HG02884 (cell line): ENCODE measurements around the gene TAF7L.
"Not testable (repeated sequence)": the region's sequence is repeated elsewhere in the genome, so short reads cannot be mapped to it uniquely, and the experiment has no call there.

ENCODE experiments used
- ATAC-seq: cut with Tn5 transposase; IDR thresholded peaks from one replicate; pipeline ENCODE4 v1.9.1; 2021; ENCODE audit warnings: mild to moderate bottlenecking, moderate library complexity; ENCODE audit not compliant: unreplicated experiment

The TAF7L gene, protein sequence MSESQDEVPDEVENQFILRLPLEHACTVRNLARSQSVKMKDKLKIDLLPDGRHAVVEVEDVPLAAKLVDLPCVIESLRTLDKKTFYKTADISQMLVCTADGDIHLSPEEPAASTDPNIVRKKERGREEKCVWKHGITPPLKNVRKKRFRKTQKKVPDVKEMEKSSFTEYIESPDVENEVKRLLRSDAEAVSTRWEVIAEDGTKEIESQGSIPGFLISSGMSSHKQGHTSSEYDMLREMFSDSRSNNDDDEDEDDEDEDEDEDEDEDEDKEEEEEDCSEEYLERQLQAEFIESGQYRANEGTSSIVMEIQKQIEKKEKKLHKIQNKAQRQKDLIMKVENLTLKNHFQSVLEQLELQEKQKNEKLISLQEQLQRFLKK

DNA sequence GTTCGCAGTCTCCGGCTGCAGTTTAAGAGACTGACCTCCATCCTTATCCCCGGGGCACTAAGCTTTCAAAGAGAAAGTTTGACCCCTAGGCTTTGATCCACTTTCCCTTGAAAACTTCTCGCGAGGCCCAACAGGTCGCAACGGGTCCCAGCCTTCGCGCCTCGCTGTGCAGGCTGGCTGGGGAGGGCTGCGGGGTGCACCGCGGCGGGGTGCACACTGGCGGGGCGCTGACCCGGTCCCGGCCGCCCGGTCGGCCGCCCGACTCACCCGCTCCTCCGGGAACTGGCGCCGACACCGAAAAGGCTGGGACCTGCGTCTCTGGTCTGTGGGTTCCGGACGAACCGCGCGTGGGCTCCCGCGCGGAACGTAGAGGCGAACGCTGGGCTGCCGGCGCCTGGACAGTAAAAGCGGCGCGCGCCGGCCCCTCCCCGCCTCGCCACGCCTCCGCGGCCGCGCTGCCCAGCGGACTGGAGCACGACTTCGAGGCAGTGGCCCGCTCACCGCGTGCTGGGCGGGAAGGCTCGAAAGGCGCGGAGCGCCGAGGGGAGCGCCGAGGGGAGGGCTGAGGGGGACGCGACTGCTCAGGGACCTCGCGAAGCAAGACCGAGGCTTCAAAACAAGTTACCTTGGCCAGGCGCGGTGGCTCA is at the start of gene TAF7L:
Gene TAF7L, minus strand, starts transcription at position 378 of the 647 bp plus-strand sequence. CDS start 3,791 bp downstream, outside the sequence.
- no peak for ATAC-seq

DNA sequence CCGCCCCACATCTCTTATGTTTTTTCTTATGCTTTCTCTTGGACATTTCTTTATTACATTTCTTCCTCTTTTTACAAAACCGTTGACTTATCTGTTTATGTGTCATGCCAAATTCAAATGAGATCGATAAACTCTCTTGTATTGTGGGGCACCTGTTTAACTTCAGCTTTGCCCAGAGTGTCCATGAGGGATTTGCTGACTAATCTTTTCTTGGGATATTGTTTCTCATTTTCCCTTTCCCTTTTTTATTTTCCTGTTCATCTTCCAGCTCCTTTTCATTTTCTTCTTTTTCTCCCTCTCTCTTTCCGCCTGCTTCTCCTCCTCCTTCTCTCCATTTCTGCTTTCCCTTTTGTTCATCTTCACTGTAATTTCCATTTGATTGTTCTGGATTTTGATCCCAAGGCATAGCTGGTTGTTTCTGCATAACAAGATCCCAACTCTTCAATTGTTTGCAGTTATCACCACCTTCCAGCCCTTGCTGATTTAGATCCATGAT is 46.7 kb upstream of the TAF7L start:
- ATAC-seq, result no peak

DNA sequence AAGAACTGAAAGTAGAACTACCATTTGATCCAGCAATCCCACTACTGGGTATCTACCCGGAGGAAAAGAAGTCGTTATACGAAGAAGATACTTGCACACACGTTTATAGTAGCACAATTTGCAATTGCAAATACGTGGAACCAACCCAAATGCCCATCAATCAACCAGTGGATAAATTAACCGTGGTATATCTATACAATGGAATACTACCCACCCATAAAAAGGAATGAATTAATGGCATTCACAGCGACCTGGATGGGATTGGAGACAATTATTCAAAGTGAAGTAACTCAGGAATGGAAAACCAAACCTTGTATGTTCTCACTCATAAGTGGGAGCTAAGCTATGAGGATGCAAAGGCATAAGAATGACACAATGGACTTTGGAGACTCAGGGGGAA is 43.2 kb upstream of the TAF7L start:
- not testable (repeated sequence) for ATAC-seq

DNA sequence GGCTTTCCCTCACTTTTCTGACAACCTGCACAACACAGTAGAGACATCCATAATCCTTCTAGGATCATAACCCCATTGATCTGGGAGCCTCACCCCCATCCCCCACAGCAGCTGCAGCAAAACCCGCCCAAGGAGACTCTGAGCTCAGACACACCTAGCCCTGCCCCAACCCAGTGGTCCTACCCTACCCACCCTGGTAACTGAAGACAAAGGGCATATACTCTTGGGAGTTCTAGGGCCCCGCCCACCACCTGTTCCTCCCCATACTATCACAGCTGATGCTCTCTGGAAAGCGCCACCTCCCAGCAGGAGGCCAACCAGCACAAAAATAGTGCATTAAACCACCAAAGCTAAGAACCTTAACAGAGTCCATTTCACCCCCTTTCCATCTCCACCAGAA is 35.5 kb upstream of the TAF7L start:
- ATAC-seq, result not testable (repeated sequence)

DNA sequence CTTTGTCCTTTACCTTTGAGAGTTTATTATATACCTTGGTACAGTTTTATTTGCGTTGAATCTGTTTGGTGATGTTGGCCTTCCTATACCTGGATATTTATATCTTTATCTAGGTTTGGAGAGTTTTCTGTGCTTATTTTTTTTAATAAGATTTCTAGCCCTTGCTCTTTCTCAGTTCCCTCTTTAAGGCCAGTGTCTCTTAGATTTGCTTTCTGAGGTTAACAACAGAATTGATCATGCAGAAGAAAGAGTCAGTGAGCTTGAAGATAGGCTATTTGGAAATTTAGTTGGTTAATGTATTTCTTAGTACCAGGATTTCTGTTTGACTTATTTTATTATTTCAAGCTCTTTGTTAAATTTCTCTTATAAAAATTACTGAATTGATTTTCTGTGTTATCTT is 12.7 kb upstream of the TAF7L start:
- no peak for ATAC-seq

DNA sequence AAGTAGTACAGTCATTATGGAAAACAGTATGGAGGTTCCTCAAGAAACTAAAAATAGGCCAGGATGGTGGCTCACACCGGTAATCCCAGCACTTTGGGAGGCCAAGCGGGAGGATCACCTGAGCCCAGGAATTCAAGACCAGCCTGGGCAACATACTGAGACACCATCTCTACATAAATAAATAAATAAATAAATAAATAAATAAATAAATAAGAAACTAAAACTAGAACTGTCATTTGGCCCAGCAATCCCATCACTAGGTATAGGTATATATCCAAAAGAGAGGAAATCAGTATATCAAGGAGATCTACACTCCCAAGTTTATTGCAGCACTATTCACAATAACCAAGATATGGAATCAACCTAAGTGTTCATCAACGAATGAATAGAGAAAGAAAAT is 4.5 kb upstream of the TAF7L start:
- ATAC-seq, result not testable (repeated sequence)

DNA sequence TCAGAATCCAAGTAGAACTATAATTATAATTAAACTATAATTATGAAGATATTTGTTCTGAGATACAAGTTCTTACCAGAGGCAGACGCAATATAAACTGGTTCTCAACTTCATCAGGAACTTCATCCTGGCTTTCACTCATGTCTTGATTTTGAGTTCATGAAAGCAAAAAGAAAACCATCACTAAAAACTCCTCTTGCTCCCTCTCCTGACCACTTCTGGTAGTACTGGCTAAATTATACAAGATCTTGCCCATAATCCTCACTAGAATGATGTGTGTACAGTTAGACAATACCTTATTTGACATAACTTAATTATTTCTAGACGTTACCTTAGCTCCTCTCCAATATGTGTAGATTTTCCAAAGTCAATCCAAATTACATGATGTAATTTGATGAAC is 3.7 kb downstream of the TAF7L start:
- ATAC-seq, result peak; percentile 52

DNA sequence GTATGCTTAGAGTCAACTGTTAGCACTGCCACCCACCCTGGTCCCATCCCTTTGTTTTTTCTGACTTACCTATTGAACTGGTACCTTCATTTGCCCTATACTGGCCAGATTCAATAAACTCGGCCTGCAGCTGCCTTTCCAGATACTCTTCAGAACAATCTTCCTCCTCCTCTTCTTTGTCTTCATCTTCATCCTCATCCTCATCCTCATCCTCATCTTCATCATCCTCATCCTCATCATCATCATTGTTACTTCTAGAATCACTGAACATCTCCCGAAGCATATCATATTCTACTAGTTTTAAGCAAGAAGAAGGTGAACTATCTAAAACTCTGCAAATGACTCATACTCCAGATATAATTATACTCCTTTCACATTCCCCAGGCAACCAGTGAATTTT is 14.9 kb downstream of the TAF7L start:
- no peak for ATAC-seq

DNA sequence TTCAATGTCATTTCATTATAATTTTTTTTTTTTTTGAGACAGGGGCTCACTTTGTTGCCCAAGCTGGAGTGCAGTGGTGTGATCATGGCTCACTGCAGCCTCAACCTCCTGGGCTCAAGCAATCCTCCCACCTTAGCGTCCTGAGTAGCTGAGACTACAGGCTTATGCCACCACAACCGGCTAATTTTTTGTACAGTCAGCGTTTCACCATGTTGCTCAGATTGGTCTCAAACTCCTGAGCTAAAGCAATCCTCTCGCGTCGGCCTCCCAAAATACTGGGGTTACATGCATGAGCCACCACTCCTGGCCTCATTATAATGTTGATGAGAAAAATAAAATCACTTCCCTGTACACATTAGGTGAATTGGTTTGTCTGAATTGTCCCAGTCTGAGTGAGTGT is 16.9 kb downstream of the TAF7L start:
- ATAC-seq, result no peak

DNA sequence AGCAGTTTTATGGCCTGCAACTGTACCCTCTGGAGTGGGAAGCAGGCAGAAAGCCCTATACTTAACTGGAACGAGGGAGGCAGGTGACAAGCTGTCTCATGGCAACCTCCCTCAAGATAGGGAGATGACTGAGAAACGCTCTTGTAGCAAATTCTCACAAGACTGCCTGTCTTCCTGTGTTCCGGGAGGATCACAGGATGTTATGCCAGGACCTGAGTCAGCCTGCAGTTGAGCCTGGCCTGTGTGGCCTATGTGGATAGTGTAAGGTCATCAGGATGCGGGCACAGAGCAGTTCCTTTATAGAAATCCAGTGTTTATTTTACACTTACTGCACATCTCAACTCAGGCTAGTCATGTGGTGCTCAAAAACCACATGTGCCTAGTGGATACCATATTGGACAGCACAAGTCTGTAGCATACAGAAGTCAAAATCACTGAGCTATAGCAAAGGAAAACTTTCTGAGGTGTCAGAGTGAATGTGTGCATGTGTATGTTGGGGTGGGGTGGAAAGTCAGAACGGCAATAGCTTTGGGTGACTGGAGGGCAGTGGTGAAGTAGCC is 25.2 kb downstream of the TAF7L start:
- no peak for ATAC-seq

DNA sequence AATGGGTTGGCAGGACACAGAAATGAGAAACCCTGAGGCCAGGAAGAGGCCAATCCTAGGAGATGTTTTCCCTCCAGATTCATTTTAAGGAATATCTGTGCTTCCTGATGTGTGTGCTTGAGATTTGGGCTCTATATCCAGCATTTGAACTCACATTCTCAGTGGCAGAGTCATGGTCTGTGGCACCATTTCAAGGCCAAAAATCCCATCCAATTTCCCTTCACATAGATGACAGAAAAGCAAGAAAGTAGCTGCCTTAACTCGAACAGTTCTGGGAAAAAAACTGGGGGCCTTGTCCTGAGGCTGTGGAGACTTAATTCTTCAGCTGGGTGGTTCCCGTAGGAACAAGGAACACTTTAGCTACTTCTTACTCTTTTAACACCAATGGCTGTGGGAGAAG is 27.4 kb downstream of the TAF7L start:
- ATAC-seq, result no peak

DNA sequence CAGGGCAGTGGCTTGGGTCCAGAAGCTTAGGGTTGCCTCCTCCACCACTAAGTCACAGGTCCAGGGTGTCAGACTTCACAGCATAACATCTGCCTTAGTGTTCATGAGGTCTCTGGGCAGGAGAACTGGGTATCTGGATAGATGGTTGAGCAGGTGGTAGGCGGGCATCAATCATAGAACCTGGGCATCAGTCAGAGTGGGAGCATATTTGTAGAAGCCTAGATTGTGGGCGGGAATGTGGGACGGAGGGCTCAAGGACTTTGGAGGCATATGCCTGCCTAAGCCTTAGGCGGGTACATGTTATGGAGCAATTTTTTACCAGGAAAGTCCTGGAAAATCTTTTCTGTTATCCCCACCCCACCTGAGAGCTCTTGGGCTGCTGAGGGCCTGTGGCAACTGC is 28.5 kb downstream of the TAF7L start:
- ATAC-seq, result no peak

DNA sequence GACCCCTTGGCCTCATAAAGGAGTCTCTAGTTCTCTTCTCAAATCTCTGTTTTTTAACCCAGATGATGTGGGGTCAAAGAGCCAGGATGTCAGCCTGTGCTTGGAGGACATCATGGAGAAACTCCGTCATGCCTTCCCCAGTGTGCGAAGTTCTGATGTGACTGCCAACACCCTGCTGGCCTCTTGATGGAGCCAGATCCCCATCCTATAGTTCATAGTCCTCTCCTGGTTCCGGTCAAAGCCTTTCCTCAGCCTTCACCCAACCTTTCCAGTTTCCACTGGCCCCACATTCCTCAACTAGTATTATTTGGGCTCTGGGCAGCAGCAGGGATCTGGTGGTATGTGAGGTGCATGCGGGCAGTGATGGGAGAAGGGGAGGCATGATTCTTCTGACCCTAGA is 30.7 kb downstream of the TAF7L start:
- ATAC-seq, result no peak

DNA sequence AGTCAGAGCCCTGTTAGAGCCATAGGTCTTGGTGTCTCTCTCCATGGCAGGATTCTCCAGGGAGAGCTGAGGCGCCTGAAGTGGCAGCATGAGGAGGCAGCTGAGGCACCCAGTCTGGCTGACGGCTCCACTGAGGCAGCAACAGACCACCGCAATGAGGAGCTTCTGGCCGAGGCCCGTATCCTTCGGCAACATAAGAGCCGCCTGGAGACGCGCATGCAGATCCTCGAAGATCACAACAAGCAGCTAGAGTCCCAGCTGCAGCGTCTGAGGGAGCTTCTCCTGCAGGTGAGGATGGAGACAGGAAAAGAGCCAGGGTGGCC is 32.9 kb downstream of the TAF7L start:
- no peak for ATAC-seq

DNA sequence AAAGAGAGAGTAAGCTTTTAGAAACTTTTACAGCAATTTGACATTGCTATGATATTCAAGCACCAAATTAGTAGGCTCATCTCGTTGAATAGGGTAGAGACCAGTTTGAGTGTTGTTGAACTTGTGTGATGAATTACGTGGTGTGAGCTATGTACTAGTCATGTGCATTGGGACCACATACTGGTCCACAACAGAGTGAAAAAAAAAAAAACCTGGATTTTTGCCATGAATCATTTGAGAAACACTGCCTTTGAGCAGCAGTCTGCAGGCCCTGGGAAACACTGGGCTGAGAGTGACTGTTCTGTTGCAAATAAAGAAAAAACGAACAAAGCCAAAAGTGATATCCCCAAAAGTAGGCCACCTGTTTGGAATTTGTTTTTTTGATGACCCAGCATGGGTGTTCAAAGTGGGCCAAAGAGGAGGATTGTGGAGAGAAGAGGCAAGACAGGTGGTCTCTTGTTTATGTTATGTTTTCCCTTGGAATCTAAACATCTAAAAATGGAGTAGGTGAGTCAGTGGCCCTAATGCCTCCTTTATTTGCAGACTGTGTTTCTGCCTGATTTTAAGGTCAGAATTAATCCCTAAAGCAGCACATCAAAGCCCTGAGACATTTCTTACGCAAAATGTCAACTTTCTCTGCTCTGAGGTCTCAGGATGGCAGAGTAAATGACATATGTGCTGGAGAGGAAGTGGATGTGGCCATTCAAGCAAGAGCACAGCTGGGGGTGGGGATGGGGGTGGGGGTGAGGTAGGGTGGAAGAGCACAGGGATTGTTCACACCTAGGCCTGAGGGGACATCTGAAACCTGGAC is 33.5 kb downstream of the TAF7L start:
- no peak for ATAC-seq

DNA sequence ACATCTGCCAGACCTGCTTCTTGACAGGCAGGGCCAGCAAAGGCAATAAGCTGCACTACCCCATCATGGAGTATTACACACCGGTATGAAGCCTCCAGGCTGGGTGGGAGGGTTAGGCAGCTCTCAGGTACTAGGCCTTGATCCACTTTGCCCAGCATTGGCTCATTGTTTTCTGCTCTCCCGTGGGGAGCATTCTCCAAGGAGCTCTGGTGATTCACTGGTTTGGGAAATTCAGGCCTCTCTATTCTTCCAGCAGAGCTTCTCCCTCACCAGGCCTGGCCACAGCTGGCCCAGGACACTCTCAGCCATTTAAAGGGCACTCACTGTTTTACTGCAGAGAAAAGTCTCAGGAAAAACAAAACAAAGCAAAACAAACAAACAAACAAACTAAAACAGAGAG is 38.5 kb downstream of the TAF7L start:
- ATAC-seq, result no peak

DNA sequence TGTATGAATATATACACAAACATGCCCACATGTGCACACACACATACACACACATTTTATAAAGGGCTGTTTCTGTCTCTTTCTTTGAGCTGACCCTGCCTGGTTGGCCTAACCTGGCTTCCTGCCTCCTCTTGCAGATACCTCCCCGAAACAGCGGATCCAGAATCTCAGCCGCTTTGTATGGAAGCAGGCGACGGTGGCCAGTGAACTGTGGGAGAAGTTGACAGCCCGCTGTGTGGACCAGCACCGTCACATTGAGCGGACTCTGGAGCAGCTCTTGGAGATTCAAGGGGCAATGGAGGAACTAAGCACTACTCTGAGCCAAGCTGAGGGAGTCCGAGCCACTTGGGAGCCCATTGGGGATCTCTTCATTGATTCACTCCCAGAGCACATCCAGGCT is 49.6 kb downstream of the TAF7L start:
- ATAC-seq, result no peak

DNA sequence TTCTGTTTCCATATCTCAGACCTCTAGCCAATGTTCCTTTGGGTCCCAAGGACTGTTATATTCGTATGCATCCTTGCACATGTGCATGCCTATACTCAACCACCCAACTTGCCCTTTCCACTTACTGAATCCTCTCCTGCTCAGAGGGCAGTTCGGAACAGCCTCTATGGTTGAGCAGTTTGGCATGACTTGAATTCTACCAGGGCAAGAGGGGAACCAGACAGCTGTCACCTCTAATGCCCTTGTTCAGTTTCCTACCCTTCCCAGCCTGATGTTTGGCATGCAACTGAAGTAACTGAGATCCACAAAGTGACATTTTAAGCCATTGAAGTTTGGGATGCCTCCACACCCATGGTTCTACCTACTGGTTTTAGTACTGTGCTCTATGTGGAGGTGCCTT is 54.1 kb downstream of the TAF7L start:
- no peak for ATAC-seq

DNA sequence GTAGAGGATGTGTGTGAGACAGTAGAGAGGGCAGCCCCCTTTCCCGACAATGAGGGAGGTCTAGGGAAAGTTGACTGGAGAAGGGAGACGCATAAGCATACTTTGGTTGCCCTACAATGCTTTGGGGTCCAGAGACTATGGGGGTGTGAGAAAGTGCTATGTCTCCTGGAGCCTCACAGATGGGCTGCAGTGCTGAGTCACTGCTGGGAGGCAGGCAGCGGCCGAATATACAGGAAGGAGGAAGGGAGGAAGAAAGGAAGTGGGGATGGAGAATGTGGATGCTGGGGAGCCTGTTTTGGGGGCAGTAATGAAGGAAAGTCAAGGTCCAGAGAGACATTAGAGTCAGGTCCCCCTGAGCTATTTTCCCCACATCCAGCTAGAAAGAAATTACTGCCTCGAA is 58.8 kb downstream of the TAF7L start:
- no peak for ATAC-seq

DNA sequence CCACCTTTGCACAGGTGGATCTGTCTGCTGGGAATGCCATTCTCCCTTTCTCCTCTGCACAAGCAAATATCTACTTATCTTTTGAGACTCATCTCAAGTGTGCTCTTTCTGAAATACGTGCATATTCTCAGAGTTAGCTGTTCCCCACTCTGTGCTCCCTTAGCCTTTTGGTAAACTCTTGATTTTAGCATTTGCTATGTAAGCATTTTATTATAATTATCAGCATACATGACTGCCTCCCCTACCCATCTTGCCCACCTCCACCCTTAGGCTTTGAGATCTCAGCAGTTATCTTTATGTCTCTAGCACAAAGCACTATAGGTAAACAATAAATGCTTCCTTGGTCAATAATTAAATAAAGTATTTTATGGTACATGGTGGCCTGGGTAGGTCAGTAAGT is 60.1 kb downstream of the TAF7L start:
- ATAC-seq, result no peak

DNA sequence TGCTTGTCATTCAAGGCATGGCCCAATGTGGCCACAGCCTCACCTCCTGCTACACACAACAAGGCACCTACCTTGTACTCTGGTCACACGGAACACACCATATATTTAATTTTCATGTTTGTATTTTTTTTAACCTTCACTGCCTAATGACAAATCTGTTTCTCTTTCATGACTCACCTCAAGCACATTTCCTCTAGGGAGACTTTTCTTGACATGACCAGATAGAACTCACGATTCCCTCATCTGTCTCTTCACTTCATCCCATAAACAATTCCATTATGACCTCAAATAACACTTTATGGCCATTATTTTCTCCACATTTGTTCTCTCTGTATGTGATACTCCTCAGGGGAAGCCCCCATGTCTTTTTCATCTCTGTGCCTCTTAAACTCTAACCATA is 60.5 kb downstream of the TAF7L start:
- ATAC-seq, result no peak
